Mucosa of gallbladder (tissue), 1 donor: ENCODE results near the gene SZT2. TPM values are rescaled to one million over a fixed set of nuclear protein-coding genes. Genes with fewer than 3 reads are reported as not detected.
"Not testable (repeated sequence)": the region's sequence is repeated elsewhere in the genome, so short reads cannot be mapped to it uniquely, and the experiment has no call there.

ENCODE experiments used
- DNase-seq: peaks from one replicate; pipeline ENCODE4 v3.0.0-alpha.2; 2020; ENCODE audit warnings: low spot score
- total RNA-seq: library from RNA; stranded (reverse); gene quantifications from one replicate; pipeline ENCODE4 v1.2.1, GENCODE V29; 2021
- donor health status: DM: no; HTN: no; CAD: no.

SZT2 gene
- total RNA-seq, 1 donor from 2014 or later: 59.3 TPM

DNA sequence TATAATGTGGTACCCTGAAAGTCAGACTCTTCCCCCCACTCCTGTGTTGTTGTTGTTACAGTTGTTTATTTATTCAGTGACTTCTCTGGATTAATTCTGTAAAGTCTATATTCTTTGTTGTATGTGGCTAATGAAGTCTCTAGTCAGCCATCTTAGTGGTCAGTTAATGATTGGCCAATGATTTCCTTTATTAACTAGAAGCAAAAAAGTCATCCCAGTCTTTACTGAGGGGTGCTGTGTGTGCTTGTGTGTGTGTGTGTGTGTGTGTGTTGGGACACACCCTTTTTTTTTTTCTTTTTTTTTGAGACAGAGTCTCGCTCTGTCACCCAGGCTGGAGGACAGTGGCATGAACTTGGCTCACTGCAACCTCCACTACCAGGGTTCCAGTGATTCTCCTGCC, 101.4 kb downstream of the SZT2 start:
- no peak for DNase-seq

DNA sequence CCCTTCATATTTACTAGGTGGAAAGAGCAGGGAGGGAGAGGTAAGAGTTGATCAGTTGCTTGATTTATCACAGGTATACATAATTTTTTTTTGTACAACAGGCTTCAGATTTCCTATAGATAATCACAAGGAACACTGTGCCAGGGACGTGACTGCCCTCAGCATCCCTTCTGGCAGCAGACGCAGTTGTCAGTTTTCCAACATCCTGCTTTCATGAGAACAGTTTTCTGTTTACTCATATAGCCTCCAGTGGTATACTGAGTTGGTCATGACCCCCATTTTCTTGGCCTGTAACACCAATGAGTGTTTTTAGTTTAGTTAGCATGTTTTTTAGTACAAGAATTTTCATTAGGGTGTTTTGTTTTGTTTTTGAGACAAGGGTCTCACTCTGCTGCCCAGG, 103.1 kb downstream of the SZT2 start:
- DNase-seq: no peak

DNA sequence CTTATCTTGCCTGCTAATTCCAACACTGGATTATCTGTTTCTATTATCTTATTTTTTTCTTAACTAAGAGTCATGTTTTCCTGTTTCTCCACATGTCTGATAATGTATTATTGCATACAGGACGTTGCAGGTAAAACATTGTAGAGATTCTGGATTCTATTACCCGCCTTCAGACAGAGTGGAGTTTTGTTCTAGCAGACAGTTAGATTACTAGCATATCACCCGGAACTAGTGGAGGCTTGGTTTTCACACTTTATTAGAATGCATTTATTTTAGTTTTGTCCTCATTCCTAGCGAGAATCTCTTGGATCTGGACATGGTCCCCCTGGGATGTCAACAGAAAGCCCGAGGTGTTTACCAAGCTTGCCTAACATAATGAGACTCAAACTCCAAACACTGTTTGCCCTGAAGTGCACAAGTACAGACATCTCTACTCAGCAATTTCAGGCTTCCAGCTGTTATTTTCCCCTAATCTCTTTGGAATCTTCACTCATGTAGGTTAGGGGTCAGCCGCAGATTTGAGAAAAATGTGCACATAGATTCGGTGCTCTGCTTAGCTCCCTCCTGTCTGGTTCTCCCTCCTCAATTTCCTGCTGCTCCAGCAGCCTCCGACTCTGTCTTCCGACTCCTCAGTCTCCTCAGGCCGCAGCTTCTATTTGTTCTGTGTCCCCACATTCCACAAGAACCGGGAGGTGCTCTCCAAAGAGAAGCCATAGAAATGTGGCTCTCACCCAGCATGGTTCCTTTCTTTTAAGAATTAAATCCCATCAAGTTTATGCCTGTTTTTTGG, 104.2 kb downstream of the SZT2 start:
- no peak for DNase-seq

DNA sequence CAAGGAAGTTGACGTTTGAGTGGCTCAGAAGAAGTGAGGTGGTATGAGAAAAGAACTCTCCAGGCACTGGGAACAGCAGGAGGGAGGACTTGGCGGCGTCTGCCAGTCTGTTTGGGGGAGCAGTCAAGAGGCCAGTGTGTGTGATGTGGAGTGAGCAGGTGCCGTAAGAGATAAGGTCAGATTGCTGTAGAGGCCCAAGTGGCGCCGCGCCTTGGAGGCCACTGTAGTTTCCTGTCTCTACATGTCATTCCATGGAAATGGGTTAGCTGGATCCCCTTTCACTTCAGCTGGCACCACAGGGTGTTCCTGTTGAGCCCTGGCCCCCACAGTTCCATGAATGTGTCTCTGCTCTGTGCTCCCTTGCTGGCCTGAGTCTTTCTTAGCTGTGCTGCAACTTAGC, 105.5 kb downstream of the SZT2 start:
- no peak for DNase-seq

DNA sequence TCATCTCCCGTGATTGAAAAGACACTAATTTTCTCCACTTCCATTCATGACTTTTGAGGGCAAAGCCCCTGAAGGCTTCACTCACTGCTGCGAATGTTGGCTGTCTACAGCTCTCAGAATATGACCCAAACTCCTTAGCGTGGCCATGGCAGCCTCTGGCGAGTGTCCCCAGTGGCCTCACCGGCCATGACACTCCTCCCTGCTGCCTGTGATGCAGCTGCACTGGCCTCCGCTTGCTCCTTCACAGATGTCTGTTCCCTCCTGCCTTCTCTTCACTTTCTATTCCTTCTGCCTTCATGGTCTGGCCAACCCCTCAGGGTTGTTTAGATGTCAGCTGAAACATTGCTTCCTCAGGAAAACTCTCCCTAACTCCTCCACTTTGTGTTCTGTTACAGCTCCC, 110.2 kb downstream of the SZT2 start:
- no peak for DNase-seq

DNA sequence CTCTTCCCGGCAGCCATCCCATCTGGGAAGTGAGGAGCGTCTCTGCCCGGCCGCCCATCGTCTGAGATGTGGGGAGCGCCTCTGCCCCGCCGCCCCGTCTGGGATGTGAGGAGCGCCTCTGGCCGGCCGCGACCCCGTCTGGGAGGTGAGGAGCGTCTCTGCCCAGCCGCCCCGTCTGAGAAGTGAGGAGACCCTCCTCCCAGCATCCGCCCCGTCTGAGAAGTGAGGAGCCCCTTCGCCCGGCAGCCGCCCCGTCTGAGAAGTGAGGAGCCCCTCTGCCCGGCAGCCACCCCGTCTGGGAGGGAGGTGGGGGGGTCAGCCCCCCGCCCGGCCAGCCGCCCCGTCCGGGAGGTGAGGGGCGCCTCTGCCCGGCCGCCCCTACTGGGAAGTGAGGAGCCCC, 112.1 kb downstream of the SZT2 start:
- DNase-seq: not testable (repeated sequence)

DNA sequence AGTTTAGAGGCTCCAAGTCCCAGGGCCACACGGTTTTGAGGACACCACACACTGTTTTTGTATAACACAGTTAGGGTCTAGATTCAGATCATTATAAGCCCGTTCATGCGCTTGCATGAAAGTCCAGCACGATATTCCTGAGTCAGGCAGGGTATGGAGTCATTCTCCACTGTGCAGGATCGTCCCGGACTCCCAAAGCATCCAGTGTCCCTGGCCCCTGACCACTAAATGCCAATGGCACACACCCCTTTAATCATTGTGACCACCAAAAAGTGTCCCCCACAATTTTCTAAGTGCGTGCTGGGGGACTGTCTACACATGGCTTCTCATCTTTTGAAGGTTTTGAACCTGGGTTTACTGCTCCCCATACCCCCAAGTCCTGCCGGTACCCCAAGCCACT, 113.8 kb downstream of the SZT2 start:
- DNase-seq: no peak

Other genes starting within 250 kb of the SZT2 start
- 31.9 TPM for gene EBNA1BP2, start 217.6 kb upstream of the SZT2 start, total RNA-seq
- 0.75 TPM for gene CFAP57, start 217.6 kb upstream of the SZT2 start, total RNA-seq
- 75.9 TPM for gene TMEM125, start 119.9 kb upstream of the SZT2 start, total RNA-seq
- gene C1orf210, start 104.3 kb upstream of the SZT2 start, total RNA-seq: 47.9 TPM
- gene TIE1, start 88.9 kb upstream of the SZT2 start, total RNA-seq: 23.3 TPM
- gene MPL, start 52.1 kb upstream of the SZT2 start, total RNA-seq: not detected
- gene CDC20, start 30.9 kb upstream of the SZT2 start, total RNA-seq: 5.1 TPM
- gene ELOVL1, start 21.9 kb upstream of the SZT2 start, total RNA-seq: 141 TPM
- gene MED8, start 99 bp upstream of the SZT2 start, total RNA-seq: 37.7 TPM
- 85.5 TPM for gene HYI, start 64.0 kb downstream of the SZT2 start, total RNA-seq
- gene PTPRF, start 141.0 kb downstream of the SZT2 start, total RNA-seq: 478 TPM